ENCODE measurements around the gene LHX1. TPM values are rescaled to one million over a fixed set of nuclear protein-coding genes. Genes with fewer than 3 reads are reported as not detected.

LHX1 gene
- total RNA-seq, 1 experiment from 2014 or later = 0.61 TPM

- TF ChIP-seq FOXP1 (CRISPR knock-in tag; IDR thresholded peaks at IDR 0.05; ENCODE audit: borderline replicate concordance) = no peak
- no peak for TF ChIP-seq ZBTB43 (CRISPR knock-in tag; IDR thresholded peaks at IDR 0.05)
- no peak for TF ChIP-seq PREB (CRISPR knock-in tag; IDR thresholded peaks at IDR 0.05; ENCODE audit: borderline replicate concordance)
- no peak for TF ChIP-seq JUN (CRISPR knock-in tag; IDR thresholded peaks at IDR 0.05)
- no peak for TF ChIP-seq SMAD3 (CRISPR knock-in tag; IDR thresholded peaks at IDR 0.05; ENCODE audit: borderline replicate concordance)
- TF ChIP-seq ZSCAN18 (CRISPR knock-in tag; IDR thresholded peaks at IDR 0.05) = no peak
Observed at GRCh38 chr17:36919407-36919968, 17.8 kb upstream of the LHX1 start (continued).

- ChIA-PET POLR2A (interaction anchor here (0.6 to 1.1 kb wide), 2 partner anchors 11 to 82 kb away, joined by 3 read pairs; no protein-coding TSS in a partner anchor), CTCF (interaction anchor here (0.6 to 1.9 kb wide), 7 partner anchors 13 to 824 kb away, joined by 3 to 7 read pairs (median 4); partner anchors contain the start of genes AATF and HNF1B)
- Mint-ChIP-seq H3K9me3 (no peaks in the 10 kb centered on the region), H3K27me3 (ENCODE audit: low read depth) (peaks cover 22% of the 10 kb centered on the region), H3K4me3 (peak overlapping the region; percentile 29), H3K36me3 (no peaks in the 10 kb centered on the region), H3K27ac (peak overlapping the region; percentile 52; the same call in 1 of the 2 replicates), H3K4me1 (peaks cover 51% of the 10 kb centered on the region)
- DNase-seq (ENCODE audit: low spot score) (no peak), ATAC-seq (peak; percentile 27)
- TF ChIP-seq AR (CRISPR knock-in tag; IDR thresholded peaks at IDR 0.05) = no peak
- TF ChIP-seq NR3C1 (CRISPR knock-in tag; conservative IDR thresholded peaks at IDR 0.05; ENCODE audit: low read depth) = no peak
- no peak for TF ChIP-seq NFE2L1 (CRISPR knock-in tag; IDR thresholded peaks at IDR 0.05)
- no peak for TF ChIP-seq KAT7 (CRISPR knock-in tag; IDR thresholded peaks at IDR 0.05; ENCODE audit: borderline replicate concordance)
- TF ChIP-seq NR1H2 (CRISPR knock-in tag; IDR thresholded peaks at IDR 0.05) = no peak
- no peak for TF ChIP-seq FOXK1 (CRISPR knock-in tag; IDR thresholded peaks at IDR 0.05)
- peak; percentile 79; the same call in 1 of the 2 replicates for TF ChIP-seq ZNF263 (CRISPR knock-in tag; IDR thresholded peaks at IDR 0.05; ENCODE audit: low read depth)
- 0 out of 2 replicates have a peak, but pooled peaks have one; percentile 84 for TF ChIP-seq ZNF512 (CRISPR knock-in tag; IDR thresholded peaks at IDR 0.05; ENCODE audit: borderline replicate concordance)
- TF ChIP-seq ZNF219 (CRISPR knock-in tag; IDR thresholded peaks at IDR 0.05; ENCODE audit: borderline replicate concordance) = no peak
Observed at GRCh38 chr17:36920032-36921005, 17.0 kb upstream of the LHX1 start.
